ENCODE data around the gene SRD5A3.

The SRD5A3 gene

DNA sequence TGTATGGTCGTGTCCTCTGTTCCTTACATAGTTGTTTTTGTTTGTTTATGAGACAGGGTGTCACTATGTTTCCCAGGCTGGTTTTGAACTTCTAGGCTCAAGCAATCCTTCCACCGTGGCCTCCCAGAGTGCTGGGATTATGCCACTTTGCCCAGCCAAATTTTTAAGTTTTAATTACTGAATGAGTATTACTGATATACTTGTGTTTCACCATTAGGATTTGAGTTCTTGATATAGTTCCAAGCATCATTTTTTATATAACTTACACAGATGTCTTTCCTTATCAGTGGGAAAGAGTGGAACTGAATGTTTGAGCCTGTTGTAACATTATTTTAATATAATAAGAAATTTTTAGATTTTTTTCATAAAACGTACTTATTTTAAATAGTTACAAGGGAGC, 70.1 kb downstream of the SRD5A3 start:
- DNase-seq = no peak

Data from MV-4-11 (cell line).